Keratinocyte (primary cell): Measurements from ENCODE around the gene SMIM14. TPM values are rescaled to one million over a fixed set of nuclear protein-coding genes. Genes with fewer than 3 reads are reported as not detected.
A peak's percentile ranks its signal among the peaks of the same experiment; 100 is the strongest.

Source experiments
- DNase-seq: peaks from one replicate; pipeline ENCODE4 v3.0.0-alpha.2; 2011; ENCODE audit warnings: low read depth, missing footprints, low spot score
- FAIRE-seq: peaks from 2 replicates; lab custom pipeline; 2011; peaks lifted over from hg19 to GRCh38; lab: Jason Lieb, UNC
- H2AFZ ChIP-seq: 2 replicates; pipeline ENCODE4 v1.6.0; 2012; ENCODE audit warnings: low read length, control low read depth, inconsistent platforms; ENCODE audit not compliant: control insufficient read depth
- H3K27ac ChIP-seq: 2 replicates; pipeline ENCODE4 v1.5.1; 2011; ENCODE audit warnings: low read length; ENCODE audit not compliant: control insufficient read depth, insufficient read depth
- H3K27me3 ChIP-seq: 3 replicates; pipeline ENCODE4 v1.6.0; 2011; ENCODE audit warnings: low read length; ENCODE audit not compliant: control insufficient read depth, insufficient read depth; ENCODE audit errors: extremely low read depth
- H3K36me3 ChIP-seq, 2 experiments: 2 replicates in 1 of 2; 3 replicates in 1 of 2; pipeline ENCODE4 v1.5.1; 2011; ENCODE audit warnings: low read length in 2 of 2, mild to moderate bottlenecking in 1 of 2; ENCODE audit not compliant: control insufficient read depth in 2 of 2, insufficient read depth in 2 of 2; ENCODE audit errors: extremely low read depth in 1 of 2
- H3K4me1 ChIP-seq: 3 replicates; pipeline ENCODE4 v1.5.1; 2011; ENCODE audit warnings: low read length; ENCODE audit not compliant: control insufficient read depth, insufficient read depth; ENCODE audit errors: extremely low read depth
- H3K4me2 ChIP-seq: 3 replicates; pipeline ENCODE4 v1.6.0; 2011; ENCODE audit warnings: low read depth, low read length; ENCODE audit not compliant: control insufficient read depth, insufficient read depth; ENCODE audit errors: extremely low read depth
- H3K4me3 ChIP-seq, 3 experiments: fragments of 200-600 bp in 1 of 3; sonication (generic) in 1 of 3; 2 replicates in 2 of 3; 3 replicates in 1 of 3; pipeline ENCODE4 v1.5.1; 2011 to 2016; ENCODE audit warnings: low read length in 3 of 3, mild to moderate bottlenecking in 3 of 3, control low read depth in 2 of 3, inconsistent platforms in 1 of 3, low read depth in 1 of 3, mixed read lengths in 1 of 3, mixed run types in 1 of 3, moderate library complexity in 1 of 3; ENCODE audit not compliant: control insufficient read depth in 2 of 3, insufficient read depth in 2 of 3; ENCODE audit errors: extremely low read depth in 1 of 3
- H3K79me2 ChIP-seq: 2 replicates; pipeline ENCODE4 v1.6.0; 2012; ENCODE audit warnings: low read length; ENCODE audit not compliant: control insufficient read depth, insufficient read depth
- H3K9ac ChIP-seq: 3 replicates; pipeline ENCODE4 v1.6.0; 2011; ENCODE audit warnings: low read length; ENCODE audit not compliant: control insufficient read depth, insufficient read depth; ENCODE audit errors: extremely low read depth
- H3K9me1 ChIP-seq: 3 replicates; pipeline ENCODE4 v1.6.0; 2011; ENCODE audit warnings: low read length; ENCODE audit not compliant: control insufficient read depth, insufficient read depth; ENCODE audit errors: extremely low read depth
- H3K9me3 ChIP-seq: 2 replicates; pipeline ENCODE4 v1.5.1; 2012; ENCODE audit warnings: low read depth, low read length; ENCODE audit not compliant: control insufficient read depth
- H4K20me1 ChIP-seq: 3 replicates; pipeline ENCODE4 v1.6.0; 2011; ENCODE audit warnings: low read length; ENCODE audit not compliant: control insufficient read depth, insufficient read depth; ENCODE audit errors: extremely low read depth
- EZH2 ChIP-seq: IDR thresholded peaks from one replicate; pipeline ENCODE4 v1.6.1; 2012; ENCODE audit warnings: inconsistent platforms, mild to moderate bottlenecking, low read length, moderate library complexity
- dilution Hi-C: fragments of 300-500 bp; cut with MboI; formaldehyde crosslinking; loops from one replicate; pipeline ENCODE4 v1.7.0; 2020; ENCODE audit warnings: low sequenced_read_pairs; ENCODE audit not compliant: extremely low pct_ligation_motif_present
- polyA plus RNA-seq, 5 experiments: library from polyadenylated mRNA; depleted of rRNA in 3 of 5; stranded (reverse) in 3 of 5; stranded (forward) in 1 of 5; unstranded in 1 of 5; fragments of >200 nt; gene quantifications; 1 replicate in 1 of 5; 2 replicates in 3 of 5; 3 replicates in 1 of 5; pipeline versions ENCODE4 v1.2.1 to v1.2.3, GENCODE V29; 2011 to 2012; ENCODE audit warnings: missing spikeins in 2 of 5, low read depth in 1 of 5, low replicate concordance in 1 of 5
- TF ChIP-seq, protein P1 (sequence below), 3 experiments: IDR thresholded peaks in 1 of 3; conservative IDR thresholded peaks in 1 of 3; optimal IDR thresholded peaks in 1 of 3; 2 replicates in 2 of 3; 3 replicates in 1 of 3; pipeline versions ENCODE3 to v1.5.1; 2011; ENCODE audit warnings: low read length in 3 of 3, mild to moderate bottlenecking in 3 of 3, moderate library complexity in 2 of 3, control low read depth in 1 of 3, inconsistent platforms in 1 of 3; ENCODE audit not compliant: insufficient read depth in 2 of 3; ENCODE audit errors: extremely low read depth in 1 of 3

SMIM14 gene
- polyA plus RNA-seq, 1 donor (not counting 4 experiments of a cell fraction or from before 2014, with no cell fraction given), result 13.9 TPM

DNA sequence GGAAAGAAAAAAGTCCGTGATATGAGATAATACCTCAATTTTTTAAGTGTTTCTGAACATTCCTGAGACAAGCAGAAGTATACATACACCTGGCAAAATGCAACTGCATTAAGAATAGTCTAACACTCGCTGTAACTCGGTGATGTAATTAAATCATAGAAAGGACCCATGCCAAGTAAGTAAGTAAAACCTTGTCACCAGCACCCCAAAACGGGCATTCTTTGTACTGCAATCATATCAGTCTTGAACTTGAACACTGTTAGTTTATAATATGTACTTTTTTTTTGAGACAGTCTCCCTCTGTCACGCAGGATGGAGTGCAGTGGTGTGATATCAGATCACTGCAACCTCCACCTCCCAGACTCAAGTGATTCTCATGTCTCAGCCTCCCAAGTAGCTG, 47.4 kb downstream of the SMIM14 start:
- Histone ChIP-seq H3K36me3 (no peaks in the 10 kb centered on the region), H3K4me3 (no peak overlapping the region), H3K27me3 (no peaks in the 10 kb centered on the region), H3K9ac (no peak overlapping the region), H3K9me3 (no peaks in the 10 kb centered on the region), H4K20me1 (no peaks in the 10 kb centered on the region), H3K4me1 (no peaks in the 10 kb centered on the region), H3K4me2 (no peak overlapping the region), H3K9me1 (no peaks in the 10 kb centered on the region), H3K27ac (no peak overlapping the region), H3K79me2 (no peaks in the 10 kb centered on the region), H2AFZ (no peak overlapping the region)
- dilution Hi-C loops, result no loop called here
- TF ChIP-seq, protein P1, sequence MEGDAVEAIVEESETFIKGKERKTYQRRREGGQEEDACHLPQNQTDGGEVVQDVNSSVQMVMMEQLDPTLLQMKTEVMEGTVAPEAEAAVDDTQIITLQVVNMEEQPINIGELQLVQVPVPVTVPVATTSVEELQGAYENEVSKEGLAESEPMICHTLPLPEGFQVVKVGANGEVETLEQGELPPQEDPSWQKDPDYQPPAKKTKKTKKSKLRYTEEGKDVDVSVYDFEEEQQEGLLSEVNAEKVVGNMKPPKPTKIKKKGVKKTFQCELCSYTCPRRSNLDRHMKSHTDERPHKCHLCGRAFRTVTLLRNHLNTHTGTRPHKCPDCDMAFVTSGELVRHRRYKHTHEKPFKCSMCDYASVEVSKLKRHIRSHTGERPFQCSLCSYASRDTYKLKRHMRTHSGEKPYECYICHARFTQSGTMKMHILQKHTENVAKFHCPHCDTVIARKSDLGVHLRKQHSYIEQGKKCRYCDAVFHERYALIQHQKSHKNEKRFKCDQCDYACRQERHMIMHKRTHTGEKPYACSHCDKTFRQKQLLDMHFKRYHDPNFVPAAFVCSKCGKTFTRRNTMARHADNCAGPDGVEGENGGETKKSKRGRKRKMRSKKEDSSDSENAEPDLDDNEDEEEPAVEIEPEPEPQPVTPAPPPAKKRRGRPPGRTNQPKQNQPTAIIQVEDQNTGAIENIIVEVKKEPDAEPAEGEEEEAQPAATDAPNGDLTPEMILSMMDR (optimal IDR thresholded peaks at IDR 0.05 in 1 of 3, IDR thresholded peaks at IDR 0.05 in 1 of 3, conservative IDR thresholded peaks at IDR 0.05 in 1 of 3; ENCODE audit: extremely low read depth in 1 of 3, insufficient read depth in 2 of 3, low read length in 3 of 3), result peak; percentile 22 to 52 (median 24)
- no peak for TF ChIP-seq EZH2
- no peak for DNase-seq
- no peak for FAIRE-seq

DNA sequence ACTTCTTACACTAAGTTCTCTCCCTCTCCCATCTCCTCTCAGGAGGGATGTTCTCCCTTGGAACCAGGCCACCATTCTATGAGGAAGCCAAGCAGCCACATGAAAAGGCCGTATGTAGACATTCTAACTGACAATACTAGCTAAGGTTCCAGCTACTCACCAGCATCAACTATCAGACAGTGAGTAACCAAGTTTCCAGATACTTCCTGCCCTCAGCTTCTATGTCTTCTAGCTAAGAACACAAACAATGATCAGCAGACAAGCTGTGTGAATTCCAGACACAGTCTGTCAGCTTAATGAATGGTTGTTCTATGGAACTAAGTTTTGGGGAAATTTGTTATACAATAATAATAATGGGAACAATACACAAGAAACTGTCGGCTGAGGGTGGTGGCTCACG, 50.8 kb downstream of the SMIM14 start:
- Histone ChIP-seq H3K4me2 (no peak overlapping the region), H3K9ac (no peak overlapping the region), H3K9me3 (no peaks in the 10 kb centered on the region), H3K79me2 (no peaks in the 10 kb centered on the region), H3K27ac (no peak overlapping the region), H3K36me3 (no peaks in the 10 kb centered on the region), H2AFZ (no peak overlapping the region), H3K4me1 (no peaks in the 10 kb centered on the region), H3K9me1 (no peaks in the 10 kb centered on the region), H3K4me3 (no peak overlapping the region), H4K20me1 (no peaks in the 10 kb centered on the region), H3K27me3 (no peaks in the 10 kb centered on the region)
- no peak for DNase-seq
- TF ChIP-seq, protein P1 (optimal IDR thresholded peaks at IDR 0.05 in 1 of 3, IDR thresholded peaks at IDR 0.05 in 1 of 3, conservative IDR thresholded peaks at IDR 0.05 in 1 of 3; ENCODE audit: extremely low read depth in 1 of 3, insufficient read depth in 2 of 3, low read length in 3 of 3), result no peak
- TF ChIP-seq EZH2, result no peak
- dilution Hi-C loops, result no loop called here
- FAIRE-seq, result peak; percentile 13
